Sigmoid colon (tissue), 3 donors: ENCODE measurements around the gene FRRS1L.

Experiments used
- POLR2A ChIP-seq, 2 donors: fragments of 450-650 bp; IDR thresholded peaks; one replicate each; pipeline ENCODE4 v1.6.1; 2016; ENCODE audit warnings: antibody characterized with exemption in 2 of 2, mild to moderate bottlenecking in 2 of 2, moderate library complexity in 2 of 2
- TF ChIP-seq, protein P1 (sequence below), 4 experiments: fragments of 450-650 bp in 3 of 4; fragments of 200-600 bp in 1 of 4; IDR thresholded peaks; one replicate each; pipeline ENCODE4 v1.5.1; 2016 to 2019; ENCODE audit warnings: antibody characterized with exemption in 4 of 4, mild to moderate bottlenecking in 3 of 4, moderate library complexity in 2 of 4

DNA sequence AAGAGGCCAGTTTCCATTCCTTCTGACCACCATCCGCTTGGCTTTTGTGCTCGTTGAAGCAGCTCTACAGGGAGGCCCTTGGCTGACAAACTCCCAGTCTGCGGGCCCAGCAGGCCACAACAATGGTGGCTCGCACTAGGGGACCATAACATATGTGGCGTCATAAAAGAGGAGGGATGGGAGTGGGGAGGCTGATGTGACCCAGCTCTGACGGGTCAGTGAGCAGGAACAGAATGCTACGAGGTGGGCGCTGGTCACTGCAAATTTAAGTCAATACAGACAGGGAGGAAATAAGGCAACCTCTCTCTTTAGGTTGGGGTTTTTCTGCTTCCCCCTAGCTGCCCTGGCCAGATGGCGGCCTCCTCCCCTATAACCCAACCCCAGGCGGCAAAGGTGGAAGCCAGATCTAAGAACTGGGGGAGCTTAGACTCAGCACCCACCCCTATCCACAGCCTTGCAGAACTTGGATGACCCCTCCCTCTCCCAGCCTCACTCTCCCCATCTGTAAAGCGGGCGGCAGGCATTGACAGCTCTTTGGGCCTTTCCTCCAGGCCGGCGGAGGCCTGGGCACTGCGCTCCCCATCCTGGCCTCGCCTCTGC is 778 bp downstream of the FRRS1L start:
- TF ChIP-seq, protein P1, sequence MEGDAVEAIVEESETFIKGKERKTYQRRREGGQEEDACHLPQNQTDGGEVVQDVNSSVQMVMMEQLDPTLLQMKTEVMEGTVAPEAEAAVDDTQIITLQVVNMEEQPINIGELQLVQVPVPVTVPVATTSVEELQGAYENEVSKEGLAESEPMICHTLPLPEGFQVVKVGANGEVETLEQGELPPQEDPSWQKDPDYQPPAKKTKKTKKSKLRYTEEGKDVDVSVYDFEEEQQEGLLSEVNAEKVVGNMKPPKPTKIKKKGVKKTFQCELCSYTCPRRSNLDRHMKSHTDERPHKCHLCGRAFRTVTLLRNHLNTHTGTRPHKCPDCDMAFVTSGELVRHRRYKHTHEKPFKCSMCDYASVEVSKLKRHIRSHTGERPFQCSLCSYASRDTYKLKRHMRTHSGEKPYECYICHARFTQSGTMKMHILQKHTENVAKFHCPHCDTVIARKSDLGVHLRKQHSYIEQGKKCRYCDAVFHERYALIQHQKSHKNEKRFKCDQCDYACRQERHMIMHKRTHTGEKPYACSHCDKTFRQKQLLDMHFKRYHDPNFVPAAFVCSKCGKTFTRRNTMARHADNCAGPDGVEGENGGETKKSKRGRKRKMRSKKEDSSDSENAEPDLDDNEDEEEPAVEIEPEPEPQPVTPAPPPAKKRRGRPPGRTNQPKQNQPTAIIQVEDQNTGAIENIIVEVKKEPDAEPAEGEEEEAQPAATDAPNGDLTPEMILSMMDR (IDR thresholded peaks at IDR 0.05), result no peak
- no peak for TF ChIP-seq POLR2A (IDR thresholded peaks at IDR 0.05)
